GM12865 (cell line): ENCODE measurements around the gene IGSF5.
A peak's percentile ranks its signal among the peaks of the same experiment; 100 is the strongest.

Source experiments
- DNase-seq: peaks from one replicate; pipeline ENCODE4 v3.0.0; 2010; ENCODE audit warnings: low read depth
- H3K4me3 ChIP-seq: 2 replicates; pipeline ENCODE4 v1.5.1; 2011; ENCODE audit warnings: mild to moderate bottlenecking, low read depth, low read length, control low read depth
- TF ChIP-seq, protein P1 (sequence below): IDR thresholded peaks from 2 replicates; pipeline ENCODE4 v1.5.1; 2011; ENCODE audit warnings: low read length, control low read depth, low read depth, inconsistent platforms; ENCODE audit not compliant: insufficient read depth; ENCODE audit errors: missing control alignments

IGSF5 gene

DNA sequence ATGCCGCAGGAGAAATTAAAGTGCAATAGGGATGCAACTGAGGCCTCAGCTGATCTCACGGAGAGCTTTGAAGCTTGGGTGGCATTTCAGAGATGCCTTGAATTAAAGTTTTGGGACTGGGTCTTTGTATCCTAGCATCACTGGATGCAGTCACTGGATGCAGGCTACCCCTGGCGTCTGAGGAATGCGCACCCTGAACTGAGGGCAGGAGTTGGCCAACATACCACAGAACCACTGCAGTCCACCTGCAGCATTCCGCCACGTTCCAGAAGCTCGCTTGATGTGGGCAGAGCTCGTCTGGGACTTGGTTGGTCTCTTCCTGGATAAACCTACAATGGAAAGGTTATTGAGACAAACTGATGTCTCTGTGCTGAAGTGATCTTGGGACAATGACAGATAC is 34.1 kb upstream of the IGSF5 start:
- DNase-seq, result no peak
- TF ChIP-seq, protein P1, sequence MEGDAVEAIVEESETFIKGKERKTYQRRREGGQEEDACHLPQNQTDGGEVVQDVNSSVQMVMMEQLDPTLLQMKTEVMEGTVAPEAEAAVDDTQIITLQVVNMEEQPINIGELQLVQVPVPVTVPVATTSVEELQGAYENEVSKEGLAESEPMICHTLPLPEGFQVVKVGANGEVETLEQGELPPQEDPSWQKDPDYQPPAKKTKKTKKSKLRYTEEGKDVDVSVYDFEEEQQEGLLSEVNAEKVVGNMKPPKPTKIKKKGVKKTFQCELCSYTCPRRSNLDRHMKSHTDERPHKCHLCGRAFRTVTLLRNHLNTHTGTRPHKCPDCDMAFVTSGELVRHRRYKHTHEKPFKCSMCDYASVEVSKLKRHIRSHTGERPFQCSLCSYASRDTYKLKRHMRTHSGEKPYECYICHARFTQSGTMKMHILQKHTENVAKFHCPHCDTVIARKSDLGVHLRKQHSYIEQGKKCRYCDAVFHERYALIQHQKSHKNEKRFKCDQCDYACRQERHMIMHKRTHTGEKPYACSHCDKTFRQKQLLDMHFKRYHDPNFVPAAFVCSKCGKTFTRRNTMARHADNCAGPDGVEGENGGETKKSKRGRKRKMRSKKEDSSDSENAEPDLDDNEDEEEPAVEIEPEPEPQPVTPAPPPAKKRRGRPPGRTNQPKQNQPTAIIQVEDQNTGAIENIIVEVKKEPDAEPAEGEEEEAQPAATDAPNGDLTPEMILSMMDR, result no peak
- no peak overlapping the region for H3K4me3 ChIP-seq

DNA sequence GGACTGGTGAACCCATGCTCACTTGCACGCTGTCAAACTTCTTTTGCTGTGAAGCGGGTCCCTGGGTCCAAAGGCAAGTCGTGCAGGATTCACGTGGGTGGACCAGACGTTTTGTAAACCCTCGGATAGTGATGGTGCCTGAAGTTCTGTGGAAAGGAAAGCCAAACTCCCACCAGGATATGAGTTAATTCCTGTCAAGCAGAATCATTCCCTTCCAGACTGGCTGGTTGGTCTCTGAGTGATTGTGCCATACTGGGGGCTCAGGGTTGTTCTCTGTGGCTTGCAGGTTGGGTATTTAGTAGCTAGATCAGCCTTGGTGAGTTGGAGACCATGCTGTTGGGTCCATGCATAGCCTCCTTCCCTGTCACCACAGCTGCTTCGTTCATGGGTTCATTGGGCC is 32.7 kb upstream of the IGSF5 start:
- no peak for DNase-seq
- H3K4me3 ChIP-seq, result no peak overlapping the region
- TF ChIP-seq, protein P1, result no peak

DNA sequence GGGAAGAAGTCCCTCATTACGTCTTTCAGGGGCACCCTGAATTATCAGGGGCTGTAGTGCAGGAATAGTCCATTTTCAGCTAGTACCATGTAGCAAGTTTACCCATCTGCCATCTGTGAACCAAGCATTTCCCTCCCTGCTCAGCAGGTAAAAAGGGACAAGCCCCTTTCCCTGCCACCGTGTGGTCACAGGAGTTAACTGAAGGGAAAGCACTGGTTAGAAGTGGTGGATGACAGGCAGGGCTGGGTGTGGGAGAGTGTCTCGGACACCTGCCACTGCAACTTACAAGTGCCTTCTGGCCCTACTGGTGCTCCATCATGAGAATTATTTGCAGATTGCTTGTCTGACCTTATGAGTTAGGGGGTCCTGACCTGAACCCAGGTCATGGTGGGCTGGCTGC is 32.0 kb upstream of the IGSF5 start:
- TF ChIP-seq, protein P1, result no peak
- DNase-seq, result no peak
- no peak overlapping the region for H3K4me3 ChIP-seq

DNA sequence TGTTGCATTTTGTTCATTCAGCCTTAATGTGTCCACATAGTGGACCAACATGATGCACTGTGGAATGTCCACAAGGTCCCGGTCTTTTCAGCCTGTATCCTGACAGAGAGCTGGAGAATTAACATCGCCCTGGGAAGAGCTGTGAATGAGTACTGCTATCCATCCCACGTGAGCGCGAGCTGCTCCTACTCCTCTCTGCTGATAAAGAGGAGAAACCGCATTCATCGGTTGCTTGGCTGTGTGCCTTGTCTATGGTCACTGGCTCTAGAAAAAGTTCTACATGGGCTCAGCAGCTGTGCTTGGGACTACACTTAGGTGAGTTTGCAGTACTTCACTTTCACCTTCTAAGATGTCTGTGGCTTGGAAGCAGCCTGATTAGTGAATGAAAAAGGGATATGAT is 31.1 kb upstream of the IGSF5 start:
- H3K4me3 ChIP-seq, result no peak overlapping the region
- no peak for DNase-seq
- TF ChIP-seq, protein P1, result no peak

DNA sequence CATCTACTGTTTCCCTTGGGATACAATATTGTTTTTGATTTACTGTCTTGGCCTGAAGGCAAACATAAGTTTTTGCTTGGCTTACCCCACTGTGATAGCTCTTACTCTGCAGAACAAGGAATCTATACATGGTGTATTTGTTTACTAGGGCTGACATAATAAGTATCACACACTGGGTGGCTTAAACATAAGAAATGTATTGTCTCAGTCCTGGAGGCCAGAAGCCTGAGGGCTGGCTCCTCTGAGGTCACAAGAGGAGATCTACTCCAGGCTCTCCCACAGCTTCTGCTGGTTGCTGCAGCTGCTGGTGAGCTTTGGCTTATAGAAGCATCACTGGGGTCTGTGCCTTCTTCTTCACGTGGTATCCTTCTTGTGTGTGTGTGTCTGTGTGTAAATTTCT is 30.7 kb upstream of the IGSF5 start:
- TF ChIP-seq, protein P1, result no peak
- no peak for DNase-seq

DNA sequence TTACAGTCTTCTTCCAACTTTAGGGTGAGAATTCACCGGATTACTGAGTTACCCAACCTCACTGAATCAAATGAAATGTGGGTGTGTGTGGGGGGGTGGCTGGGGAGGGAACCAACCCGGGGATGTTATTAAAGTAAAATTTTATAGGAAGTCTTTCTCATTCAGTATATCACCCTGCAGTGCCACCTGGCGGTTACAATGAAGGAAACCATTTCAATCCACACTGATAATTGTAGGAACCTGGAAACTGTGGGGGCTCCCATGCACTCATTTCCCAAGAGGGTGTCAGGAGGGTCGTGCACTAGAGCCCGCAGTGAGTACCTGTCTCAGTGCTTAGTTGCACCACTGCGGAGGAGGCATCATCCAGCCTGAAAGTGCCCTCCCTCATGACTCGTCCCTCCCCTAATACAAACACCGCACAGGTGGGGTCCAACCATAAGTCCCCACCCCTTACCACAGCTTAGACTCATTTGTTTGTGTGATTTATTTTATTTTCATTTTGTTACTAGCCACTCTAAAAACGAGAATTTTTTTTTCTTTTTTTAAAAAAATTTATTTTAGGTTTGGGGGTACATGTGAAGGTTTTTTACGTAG is 29.1 kb upstream of the IGSF5 start:
- peak; percentile 51 for DNase-seq
- TF ChIP-seq, protein P1, result peak; percentile 55

More for the DNA sequence above, 30.7 kb upstream of the IGSF5 start:
- H3K4me3 ChIP-seq, result no peak overlapping the region

DNA sequence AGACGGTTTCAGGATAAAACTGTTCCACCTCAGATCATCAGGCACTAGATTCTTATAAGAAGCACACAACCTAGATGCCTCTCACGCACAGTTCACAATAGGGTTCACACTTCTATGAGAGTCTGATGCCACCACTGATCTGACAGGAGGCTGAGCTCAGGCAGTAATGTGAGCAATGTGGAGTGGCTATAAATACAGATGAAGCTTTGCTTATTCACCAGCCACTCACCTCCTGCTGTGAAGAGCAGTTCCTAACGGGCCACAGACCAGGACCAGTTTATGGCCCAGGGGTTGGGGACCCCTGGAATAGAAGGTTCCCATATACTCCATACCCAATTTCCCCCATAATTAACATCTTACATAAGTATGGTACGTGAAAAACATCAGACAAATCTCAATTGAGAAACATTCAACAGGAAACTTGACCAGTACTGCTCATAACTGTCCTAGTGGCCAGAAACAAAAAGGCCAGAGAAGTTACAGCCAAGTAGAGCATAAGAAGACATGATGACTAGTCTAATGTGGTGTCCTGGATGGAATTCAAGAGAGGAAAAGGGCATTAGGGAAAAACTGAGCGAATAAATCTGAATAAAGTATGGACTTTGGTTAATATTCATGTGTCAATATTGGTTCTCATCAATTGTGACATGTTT is 24.7 kb upstream of the IGSF5 start:
- H3K4me3 ChIP-seq, result no peak overlapping the region
- TF ChIP-seq, protein P1, result no peak
- no peak for DNase-seq

More for the DNA sequence above, 29.1 kb upstream of the IGSF5 start:
- H3K4me3 ChIP-seq, result no peak overlapping the region
